ENCODE measurements around the gene CHMP2B. TPM values are rescaled to one million over a fixed set of nuclear protein-coding genes. Genes with fewer than 3 reads are reported as not detected.
"Not testable (repeated sequence)": the region's sequence is repeated elsewhere in the genome, so short reads cannot be mapped to it uniquely, and the experiment has no call there.

Gene CHMP2B
- total and polyA plus RNA-seq, 4 donors = 29.7 to 51.3 (median 45.9) TPM

DNA sequence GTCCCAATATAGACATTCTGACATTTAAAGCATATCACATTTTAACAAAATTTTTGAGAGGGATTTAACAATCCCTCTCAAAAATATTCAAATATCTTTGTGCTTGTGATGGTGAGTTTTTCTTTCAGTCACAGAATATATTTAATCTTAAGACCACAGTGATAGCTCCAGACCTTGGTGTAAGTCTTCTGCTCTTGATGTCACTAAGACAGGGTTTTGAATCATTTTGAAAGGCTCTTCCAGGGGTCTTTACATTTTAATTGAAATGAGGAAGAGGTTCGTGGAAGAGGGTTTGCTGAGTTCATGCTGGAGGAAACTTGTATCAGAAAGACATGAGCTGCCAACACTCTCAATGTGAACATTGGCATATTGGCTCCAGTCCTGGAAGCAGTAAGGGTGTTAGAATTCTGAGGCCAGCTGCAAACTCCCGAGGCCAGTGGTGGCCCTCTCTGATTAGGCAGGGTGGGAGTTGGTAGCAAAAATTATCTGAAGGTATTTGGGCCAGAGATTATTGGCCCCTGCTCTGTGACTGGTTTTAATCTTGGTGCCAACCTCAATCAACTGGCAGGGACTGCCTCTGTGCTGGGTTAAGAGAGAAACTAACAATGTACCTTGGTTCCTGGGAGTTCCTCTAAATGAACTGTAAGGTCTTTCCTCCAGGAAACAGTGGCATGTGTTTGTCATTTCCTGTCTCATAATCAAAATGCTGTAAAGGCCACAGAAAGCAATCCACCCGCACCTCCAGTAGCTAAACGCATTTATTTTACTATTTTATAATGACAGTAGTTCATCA lies 44.0 kb downstream of the CHMP2B start:
- Histone ChIP-seq H3K4me1 (ENCODE audit: control insufficient read depth in 1 of 2, insufficient read depth in 2 of 2, low read length in 2 of 2) (no peaks in the 10 kb centered on the region), H3K4me3 (ENCODE audit: low read length in 2 of 2) (no peak overlapping the region), H3K27me3 (ENCODE audit: control insufficient read depth in 1 of 2, insufficient read depth in 2 of 2, low read length in 1 of 2) (peaks cover 0 to 1% of the 10 kb centered on the region in 2 donors), H3K36me3 (ENCODE audit: control insufficient read depth in 1 of 2, insufficient read depth in 2 of 2, low read length in 1 of 2) (no peaks in the 10 kb centered on the region), H3K27ac (ENCODE audit: low read depth in 1 of 2, low read length in 2 of 2) (no peak overlapping the region), H3K9me3 (ENCODE audit: control insufficient read depth, low read length) (no peaks in the 10 kb centered on the region)
- intact Hi-C loops (cut with DNase I) = no loop called here
- WGBS, 2 donors = 45% methylated on average over 4 of the region's 4 CpGs
- no peak for DNase-seq
- ATAC-seq (ENCODE audit: low FRiP score) = no peak

GRCh38 chr3:87272718-87273341 lies 45.7 kb downstream of the CHMP2B start:
- H3K27me3 ChIP-seq (ENCODE audit: control insufficient read depth in 1 of 2, insufficient read depth in 2 of 2, low read length in 1 of 2) = peaks cover 0 to 1% of the 10 kb centered on the region in 2 donors
- no peak for DNase-seq
- intact Hi-C loops (cut with DNase I) = no loop called here
- no peak overlapping the region for H3K27ac ChIP-seq (ENCODE audit: low read depth in 1 of 2, low read length in 2 of 2)
- H3K4me3 ChIP-seq (ENCODE audit: low read length in 2 of 2) = no peak overlapping the region
- WGBS, 2 donors = 85 to 88% methylated on average over 4 of the region's 4 CpGs
- no peaks in the 10 kb centered on the region for H3K4me1 ChIP-seq (ENCODE audit: control insufficient read depth in 1 of 2, insufficient read depth in 2 of 2, low read length in 2 of 2)
- H3K36me3 ChIP-seq (ENCODE audit: control insufficient read depth in 1 of 2, insufficient read depth in 2 of 2, low read length in 1 of 2) = no peaks in the 10 kb centered on the region
- ATAC-seq (ENCODE audit: low FRiP score) = no peak
- no peaks in the 10 kb centered on the region for H3K9me3 ChIP-seq (ENCODE audit: control insufficient read depth, low read length)

GRCh38 chr3:87276484-87276883 lies 49.4 kb downstream of the CHMP2B start, which contains the start of gene POU1F1:
TSS of gene POU1F1 (minus strand) at chr3:87276584. CDS start at chr3:87276462, 122 bp downstream.
- intact Hi-C loops (cut with DNase I) = no loop called here
- ATAC-seq (ENCODE audit: low FRiP score) = no peak
- DNase-seq = no peak
- no peaks in the 10 kb centered on the region for H3K27me3 ChIP-seq (ENCODE audit: control insufficient read depth in 1 of 2, insufficient read depth in 2 of 2, low read length in 1 of 2)
- H3K27ac ChIP-seq (ENCODE audit: low read depth in 1 of 2, low read length in 2 of 2) = no peak within 1 kb of the TSS
- no peak within 1 kb of the TSS for H3K4me3 ChIP-seq (ENCODE audit: low read length in 2 of 2)
- H3K4me1 ChIP-seq (ENCODE audit: control insufficient read depth in 1 of 2, insufficient read depth in 2 of 2, low read length in 2 of 2) = no peaks in the 10 kb centered on the region
- H3K9me3 ChIP-seq (ENCODE audit: control insufficient read depth, low read length) = no peaks in the 10 kb centered on the region
- 72 to 82% methylated on average over 6 of the region's 6 CpGs for WGBS, 2 donors
- no peaks in the 10 kb centered on the region for H3K36me3 ChIP-seq (ENCODE audit: control insufficient read depth in 1 of 2, insufficient read depth in 2 of 2, low read length in 1 of 2)

GRCh38 chr3:87287011-87287410 lies 59.9 kb downstream of the CHMP2B start:
- 19 to 25% methylated on average over 1 of the region's 1 CpG for WGBS, 2 donors
- intact Hi-C loops (cut with DNase I) = no loop called here
- no peak for ATAC-seq (ENCODE audit: low FRiP score)

GRCh38 chr3:87288446-87288845 lies 61.3 kb downstream of the CHMP2B start:
- ATAC-seq (ENCODE audit: low FRiP score) = no peak
- Histone ChIP-seq H3K27me3 (ENCODE audit: control insufficient read depth in 1 of 2, insufficient read depth in 2 of 2, low read length in 1 of 2) (no peaks in the 10 kb centered on the region), H3K4me1 (ENCODE audit: control insufficient read depth in 1 of 2, insufficient read depth in 2 of 2, low read length in 2 of 2) (no peaks in the 10 kb centered on the region), H3K9me3 (ENCODE audit: control insufficient read depth, low read length) (peaks cover 1% of the 10 kb centered on the region), H3K27ac (ENCODE audit: low read depth in 1 of 2, low read length in 2 of 2) (no peak overlapping the region), H3K4me3 (ENCODE audit: low read length in 2 of 2) (no peak overlapping the region), H3K36me3 (ENCODE audit: control insufficient read depth in 1 of 2, insufficient read depth in 2 of 2, low read length in 1 of 2) (no peaks in the 10 kb centered on the region)
- no peak for DNase-seq
- intact Hi-C loops (cut with DNase I) = no loop called here
- WGBS, 2 donors = 88 to 91% methylated on average over 8 of the region's 8 CpGs

More at GRCh38 chr3:87287011-87287410, 59.9 kb downstream of the CHMP2B start:
- H3K27me3 ChIP-seq (ENCODE audit: control insufficient read depth in 1 of 2, insufficient read depth in 2 of 2, low read length in 1 of 2) = no peaks in the 10 kb centered on the region
- H3K36me3 ChIP-seq (ENCODE audit: control insufficient read depth in 1 of 2, insufficient read depth in 2 of 2, low read length in 1 of 2) = no peaks in the 10 kb centered on the region
- H3K4me1 ChIP-seq (ENCODE audit: control insufficient read depth in 1 of 2, insufficient read depth in 2 of 2, low read length in 2 of 2) = no peaks in the 10 kb centered on the region
- no peak overlapping the region for H3K4me3 ChIP-seq (ENCODE audit: low read length in 2 of 2)
- H3K9me3 ChIP-seq (ENCODE audit: control insufficient read depth, low read length) = peaks cover 1% of the 10 kb centered on the region
- no peak overlapping the region for H3K27ac ChIP-seq (ENCODE audit: low read depth in 1 of 2, low read length in 2 of 2)
- no peak for DNase-seq

- H3K36me3 ChIP-seq (ENCODE audit: control insufficient read depth in 1 of 2, insufficient read depth in 2 of 2, low read length in 1 of 2) = no peaks in the 10 kb centered on the region
- DNase-seq = no peak
- no peak overlapping the region for H3K4me3 ChIP-seq (ENCODE audit: low read length in 2 of 2)
- H3K27me3 ChIP-seq (ENCODE audit: control insufficient read depth in 1 of 2, insufficient read depth in 2 of 2, low read length in 1 of 2) = no peaks in the 10 kb centered on the region
- no peak overlapping the region for H3K27ac ChIP-seq (ENCODE audit: low read depth in 1 of 2, low read length in 2 of 2)
- no peaks in the 10 kb centered on the region for H3K9me3 ChIP-seq (ENCODE audit: control insufficient read depth, low read length)
- H3K4me1 ChIP-seq (ENCODE audit: control insufficient read depth in 1 of 2, insufficient read depth in 2 of 2, low read length in 2 of 2) = no peaks in the 10 kb centered on the region
- intact Hi-C loops (cut with DNase I) = loop anchor here in 1 of 2 donors (5.0 kb wide), 1 partner anchor 704 kb away; no protein-coding TSS in a partner anchor
- 3 to 9% methylated on average over 3 of the region's 3 CpGs for WGBS, 2 donors
- ATAC-seq (ENCODE audit: low FRiP score) = peak; percentile 68
These were observed 71.1 kb downstream of the CHMP2B start for GRCh38 chr3:87298111-87298718.

- H3K27ac ChIP-seq (ENCODE audit: low read depth in 1 of 2, low read length in 2 of 2); intact Hi-C loops (cut with DNase I); H3K27me3 ChIP-seq (ENCODE audit: control insufficient read depth in 1 of 2, insufficient read depth in 2 of 2, low read length in 1 of 2); DNase-seq; H3K9me3 ChIP-seq (ENCODE audit: control insufficient read depth, low read length); ATAC-seq (ENCODE audit: low FRiP score); H3K4me3 ChIP-seq (ENCODE audit: low read length in 2 of 2); H3K36me3 ChIP-seq (ENCODE audit: control insufficient read depth in 1 of 2, insufficient read depth in 2 of 2, low read length in 1 of 2); H3K4me1 ChIP-seq (ENCODE audit: control insufficient read depth in 1 of 2, insufficient read depth in 2 of 2, low read length in 2 of 2): not testable (repeated sequence)
- 73 to 87% methylated on average over 1 of the region's 1 CpG for WGBS, 2 donors
These were observed 77.9 kb downstream of the CHMP2B start for GRCh38 chr3:87305031-87305430.

Measured in aorta (tissue), 5 donors.